ENCODE data around the gene DRGX.

DNA sequence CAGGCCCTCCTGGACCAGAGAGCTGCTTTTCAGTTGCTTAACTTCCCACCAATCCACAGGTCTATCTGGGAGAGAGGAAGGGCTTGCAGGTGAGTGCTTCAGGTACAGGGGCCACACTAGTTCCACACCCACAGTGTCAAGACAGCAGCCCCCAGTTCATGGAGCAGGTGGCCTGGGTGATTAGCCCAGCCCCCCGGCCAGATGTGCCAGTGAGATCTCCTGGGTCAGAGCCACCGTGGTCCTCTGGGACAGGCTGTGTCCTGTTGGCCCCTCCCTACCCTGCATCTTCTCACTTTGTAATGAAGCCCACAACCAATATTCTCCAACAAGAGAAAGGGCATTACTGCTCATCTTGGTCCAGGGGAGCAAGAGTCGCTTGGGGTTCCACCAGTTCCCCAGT is 30.6 kb downstream of the DRGX start:
- TF ChIP-seq CTCF (IDR thresholded peaks at IDR 0.05) (no peak), POLR2A (IDR thresholded peaks at IDR 0.05) (no peak)

Data from uterus (tissue), 2 donors.